HepG2 (cell line): ENCODE measurements around the gene ZNF821. TPM values are rescaled to one million over a fixed set of nuclear protein-coding genes. Genes with fewer than 3 reads are reported as not detected.
A peak's percentile ranks its signal among the peaks of the same experiment; 100 is the strongest.

Experiments used
- GABPA ChIP-seq, 2 experiments: IDR thresholded peaks; 2 replicates each; pipeline ENCODE4 v1.6.1; 2011 to 2016; ENCODE audit warnings: low read depth in 2 of 2, low read length in 1 of 2, missing biosample characterization in 1 of 2, missing genetic modification characterization in 1 of 2
- IKZF4 ChIP-seq: sonication (generic); formaldehyde crosslinking; IDR thresholded peaks from 2 replicates; pipeline ENCODE4 v1.5.1; 2020; ENCODE audit warnings: borderline replicate concordance, mild to moderate bottlenecking, low read depth, missing genetic modification reagents; ENCODE audit errors: not compliant biosample characterization
- JUN ChIP-seq: sonication (generic); formaldehyde crosslinking; IDR thresholded peaks from 2 replicates; pipeline ENCODE4 v1.4.0; 2020; ENCODE audit warnings: mild to moderate bottlenecking, missing genetic modification reagents
- MIER3 ChIP-seq: IDR thresholded peaks from 2 replicates; pipeline ENCODE4 v1.6.1; 2016; ENCODE audit warnings: missing compliant biosample characterization, borderline replicate concordance
- NFYC ChIP-seq: IDR thresholded peaks from 2 replicates; pipeline ENCODE4 v1.6.1; 2016; ENCODE audit warnings: missing genetic modification reagents, missing compliant biosample characterization
- PCBP2 ChIP-seq: fragments of 200-400 bp; formaldehyde crosslinking; optimal IDR thresholded peaks from 2 replicates; pipeline ENCODE3; 2018; ENCODE audit warnings: low read length, low read depth; ENCODE audit not compliant: poor library complexity, severe bottlenecking
- TAF15 ChIP-seq: fragments of 200-400 bp; formaldehyde crosslinking; IDR thresholded peaks from one replicate; pipeline ENCODE4 v1.6.1; 2018; ENCODE audit warnings: mild to moderate bottlenecking, low read depth, low read length; ENCODE audit not compliant: poor library complexity, severe bottlenecking
- TARDBP ChIP-seq: sonication (generic); formaldehyde crosslinking; IDR thresholded peaks from 2 replicates; pipeline ENCODE4 v1.8.0; 2022; ENCODE audit warnings: mild to moderate bottlenecking, missing genetic modification reagents
- ZFP90 ChIP-seq: sonication (generic); formaldehyde crosslinking; IDR thresholded peaks from 2 replicates; pipeline ENCODE4 v1.8.0; 2022; ENCODE audit warnings: missing genetic modification reagents, mild to moderate bottlenecking, inconsistent platforms, borderline replicate concordance
- ZNF24 ChIP-seq: fragments of 450-650 bp; IDR thresholded peaks from 2 replicates; pipeline ENCODE4 v1.6.1; 2017; ENCODE audit warnings: antibody characterized with exemption, mild to moderate bottlenecking
- ZNF263 ChIP-seq: sonication (generic); formaldehyde crosslinking; IDR thresholded peaks from 2 replicates; pipeline ENCODE4 v1.4.0; 2020; ENCODE audit warnings: missing genetic modification reagents
- ZNF644 ChIP-seq: IDR thresholded peaks from 2 replicates; pipeline ENCODE4 v1.6.1; 2016; ENCODE audit warnings: low read depth
- ZNF670 ChIP-seq: sonication (generic); formaldehyde crosslinking; IDR thresholded peaks from 2 replicates; pipeline ENCODE4 v1.8.0; 2022; ENCODE audit warnings: mild to moderate bottlenecking, missing genetic modification reagents, borderline replicate concordance
- ZNF672 ChIP-seq: sonication (generic); formaldehyde crosslinking; IDR thresholded peaks from 2 replicates; pipeline ENCODE4 v1.8.1; 2022; ENCODE audit warnings: missing genetic modification reagents
- polyA plus RNA-seq, 8 experiments: library from polyadenylated mRNA; depleted of rRNA in 3 of 8; stranded (reverse) in 7 of 8; unstranded in 1 of 8; fragments of >200 nt; fragmentation: Illumina TruSeq in 4 of 8; extraction: Trizol in 4 of 8; gene quantifications; 2 replicates each; pipeline versions ENCODE4 v1.2.1 to v1.2.3, GENCODE V29; 2011 to 2016; ENCODE audit warnings: low read depth in 4 of 8, missing spikeins in 1 of 8, mixed read lengths in 1 of 8; ENCODE audit not compliant: insufficient read depth in 1 of 8
- total RNA-seq, 5 experiments: library from RNA; depleted of rRNA; stranded (reverse); fragments of >200 nt; fragmentation: Illumina TruSeq; extraction: Trizol; gene quantifications; 2 replicates each; pipeline ENCODE4 v1.2.3, GENCODE V29; 2016; ENCODE audit warnings: low read depth in 1 of 5
- TF ChIP-seq, protein P1 (sequence below): sonication (generic); formaldehyde crosslinking; IDR thresholded peaks from 2 replicates; pipeline ENCODE4 v1.5.1; 2020; ENCODE audit warnings: mild to moderate bottlenecking, missing genetic modification reagents, borderline replicate concordance
- TF ChIP-seq, protein P2 (sequence below): sonication (generic); formaldehyde crosslinking; IDR thresholded peaks from 2 replicates; pipeline ENCODE4 v1.4.0; 2020; ENCODE audit warnings: mild to moderate bottlenecking, missing genetic modification reagents

Gene ZNF821
- total and polyA plus RNA-seq, 2 of the 13 experiments (the other 11 are each of a cell fraction or from before 2014, with no cell fraction given), result 7.0 to 9.1 TPM

DNA sequence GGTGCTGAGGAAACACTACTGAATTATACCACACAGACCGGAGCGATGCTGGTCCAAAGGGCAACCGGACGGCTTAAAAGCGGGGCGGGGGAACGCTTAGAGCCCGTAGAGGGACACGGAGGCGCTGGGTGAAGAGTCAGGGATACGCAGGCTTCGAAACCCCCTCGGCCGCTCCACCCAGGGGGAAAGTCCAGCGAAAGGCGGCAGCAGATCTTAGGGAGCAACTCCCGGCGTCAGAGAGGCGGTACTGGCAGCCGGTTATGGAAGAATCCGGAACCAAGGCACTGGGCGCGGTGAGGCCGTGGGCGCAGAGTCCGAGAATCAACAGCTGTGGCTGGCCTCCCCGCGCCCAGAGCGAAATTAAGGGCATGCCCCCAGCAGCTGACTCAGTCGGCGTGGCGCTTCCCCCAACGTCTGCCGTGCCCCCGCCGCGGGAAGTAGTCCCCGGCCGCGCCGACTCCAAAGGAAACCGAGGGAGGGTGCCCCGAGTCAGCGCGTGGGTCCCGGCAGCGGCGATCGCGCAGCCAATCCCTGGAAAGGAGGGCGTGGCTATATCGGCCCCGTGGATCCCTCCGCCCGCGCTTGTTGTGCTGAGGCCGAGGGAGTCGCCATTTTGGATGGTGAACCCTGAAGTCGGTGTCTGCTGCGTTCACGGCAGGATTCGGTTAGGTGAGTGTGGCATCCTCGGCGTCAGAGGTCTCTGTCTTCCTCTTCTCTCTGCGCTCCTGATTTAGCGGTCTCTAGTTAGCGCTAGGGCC lies 11.1 kb upstream of the ZNF821 start, which contains the start of gene IST1 (continued):
- TF ChIP-seq, protein P1, sequence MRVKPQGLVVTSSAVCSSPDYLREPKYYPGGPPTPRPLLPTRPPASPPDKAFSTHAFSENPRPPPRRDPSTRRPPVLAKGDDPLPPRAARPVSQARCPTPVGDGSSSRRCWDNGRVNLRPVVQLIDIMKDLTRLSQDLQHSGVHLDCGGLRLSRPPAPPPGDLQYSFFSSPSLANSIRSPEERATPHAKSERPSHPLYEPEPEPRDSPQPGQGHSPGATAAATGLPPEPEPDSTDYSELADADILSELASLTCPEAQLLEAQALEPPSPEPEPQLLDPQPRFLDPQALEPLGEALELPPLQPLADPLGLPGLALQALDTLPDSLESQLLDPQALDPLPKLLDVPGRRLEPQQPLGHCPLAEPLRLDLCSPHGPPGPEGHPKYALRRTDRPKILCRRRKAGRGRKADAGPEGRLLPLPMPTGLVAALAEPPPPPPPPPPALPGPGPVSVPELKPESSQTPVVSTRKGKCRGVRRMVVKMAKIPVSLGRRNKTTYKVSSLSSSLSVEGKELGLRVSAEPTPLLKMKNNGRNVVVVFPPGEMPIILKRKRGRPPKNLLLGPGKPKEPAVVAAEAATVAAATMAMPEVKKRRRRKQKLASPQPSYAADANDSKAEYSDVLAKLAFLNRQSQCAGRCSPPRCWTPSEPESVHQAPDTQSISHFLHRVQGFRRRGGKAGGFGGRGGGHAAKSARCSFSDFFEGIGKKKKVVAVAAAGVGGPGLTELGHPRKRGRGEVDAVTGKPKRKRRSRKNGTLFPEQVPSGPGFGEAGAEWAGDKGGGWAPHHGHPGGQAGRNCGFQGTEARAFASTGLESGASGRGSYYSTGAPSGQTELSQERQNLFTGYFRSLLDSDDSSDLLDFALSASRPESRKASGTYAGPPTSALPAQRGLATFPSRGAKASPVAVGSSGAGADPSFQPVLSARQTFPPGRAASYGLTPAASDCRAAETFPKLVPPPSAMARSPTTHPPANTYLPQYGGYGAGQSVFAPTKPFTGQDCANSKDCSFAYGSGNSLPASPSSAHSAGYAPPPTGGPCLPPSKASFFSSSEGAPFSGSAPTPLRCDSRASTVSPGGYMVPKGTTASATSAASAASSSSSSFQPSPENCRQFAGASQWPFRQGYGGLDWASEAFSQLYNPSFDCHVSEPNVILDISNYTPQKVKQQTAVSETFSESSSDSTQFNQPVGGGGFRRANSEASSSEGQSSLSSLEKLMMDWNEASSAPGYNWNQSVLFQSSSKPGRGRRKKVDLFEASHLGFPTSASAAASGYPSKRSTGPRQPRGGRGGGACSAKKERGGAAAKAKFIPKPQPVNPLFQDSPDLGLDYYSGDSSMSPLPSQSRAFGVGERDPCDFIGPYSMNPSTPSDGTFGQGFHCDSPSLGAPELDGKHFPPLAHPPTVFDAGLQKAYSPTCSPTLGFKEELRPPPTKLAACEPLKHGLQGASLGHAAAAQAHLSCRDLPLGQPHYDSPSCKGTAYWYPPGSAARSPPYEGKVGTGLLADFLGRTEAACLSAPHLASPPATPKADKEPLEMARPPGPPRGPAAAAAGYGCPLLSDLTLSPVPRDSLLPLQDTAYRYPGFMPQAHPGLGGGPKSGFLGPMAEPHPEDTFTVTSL (CRISPR knock-in tag), result peak; percentile 78
- peak; percentile 42 for TF ChIP-seq IKZF4 (CRISPR knock-in tag)
- TF ChIP-seq TAF15, result peak; percentile 71
- TF ChIP-seq ZNF670 (CRISPR knock-in tag), result peak; percentile 98
- TF ChIP-seq ZFP90 (CRISPR knock-in tag), result peak; percentile 98
- TF ChIP-seq ZNF644 (CRISPR knock-in tag), result no peak
- peak; percentile 82 for TF ChIP-seq ZNF24
- TF ChIP-seq GABPA (IDR thresholded peaks at IDR 0.05; ENCODE audit: low read depth, low read length), result peak; percentile 26; the same call in 1 of the 2 replicates
- peak; percentile 80 for TF ChIP-seq GABPA (CRISPR knock-in tag; IDR thresholded peaks at IDR 0.05; ENCODE audit: low read depth)
- TF ChIP-seq PCBP2, result no peak
- TF ChIP-seq, protein P2, sequence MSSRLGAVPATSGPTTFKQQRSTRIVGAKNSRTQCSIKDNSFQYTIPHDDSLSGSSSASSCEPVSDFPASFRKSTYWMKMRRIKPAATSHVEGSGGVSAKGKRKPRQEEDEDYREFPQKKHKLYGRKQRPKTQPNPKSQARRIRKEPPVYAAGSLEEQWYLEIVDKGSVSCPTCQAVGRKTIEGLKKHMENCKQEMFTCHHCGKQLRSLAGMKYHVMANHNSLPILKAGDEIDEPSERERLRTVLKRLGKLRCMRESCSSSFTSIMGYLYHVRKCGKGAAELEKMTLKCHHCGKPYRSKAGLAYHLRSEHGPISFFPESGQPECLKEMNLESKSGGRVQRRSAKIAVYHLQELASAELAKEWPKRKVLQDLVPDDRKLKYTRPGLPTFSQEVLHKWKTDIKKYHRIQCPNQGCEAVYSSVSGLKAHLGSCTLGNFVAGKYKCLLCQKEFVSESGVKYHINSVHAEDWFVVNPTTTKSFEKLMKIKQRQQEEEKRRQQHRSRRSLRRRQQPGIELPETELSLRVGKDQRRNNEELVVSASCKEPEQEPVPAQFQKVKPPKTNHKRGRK (CRISPR knock-in tag), result peak; percentile 32; the same call in 1 of the 2 replicates
- TF ChIP-seq MIER3 (CRISPR knock-in tag), result peak; percentile 96
- TF ChIP-seq NFYC (CRISPR knock-in tag), result peak; percentile 93
- peak; percentile 64; the same call in 1 of the 2 replicates for TF ChIP-seq JUN (CRISPR knock-in tag)
- peak; percentile 84; the same call in 1 of the 2 replicates for TF ChIP-seq ZNF672 (CRISPR knock-in tag)
- peak; percentile 95 for TF ChIP-seq TARDBP (CRISPR knock-in tag)
- no peak; the same call in 1 of the 2 replicates for TF ChIP-seq ZNF263 (CRISPR knock-in tag)
